B cell (primary cell): Measurements from ENCODE around the gene RAE1. TPM values are rescaled to one million over a fixed set of nuclear protein-coding genes. Genes with fewer than 3 reads are reported as not detected.

Experiments used
- ATAC-seq: fragments of 200-7000 bp; cut with Tn5 transposase; one replicate; pipeline ENCODE4 v1.10.0; 2021; ENCODE audit warnings: low read depth, mild to moderate bottlenecking, moderate number of reproducible peaks, moderate library complexity
- CTCF ChIA-PET: fragments of 350-600 bp; sonication (Branson Sonifier 250); formaldehyde crosslinking; loops from one replicate; lab custom pipeline; 2021; ENCODE audit warnings: antibody characterized with exemption, inconsistent platforms; lab: Charles Lee
- POLR2A ChIA-PET: fragments of 350-600 bp; sonication (Branson Sonifier 250); formaldehyde crosslinking; loops from one replicate; lab custom pipeline; 2021; ENCODE audit warnings: antibody characterized with exemption; lab: Charles Lee
- DNase-seq: peaks from one replicate; pipeline ENCODE4 v3.0.0; 2013
- H2AFZ ChIP-seq: 2 replicates; pipeline ENCODE4 v1.6.1; 2012; ENCODE audit warnings: mild to moderate bottlenecking, low read depth, low read length; ENCODE audit not compliant: insufficient read depth, poor library complexity, severe bottlenecking
- H3K27ac ChIP-seq, 2 donors: 1 replicate in 1 of 2; 2 replicates in 1 of 2; pipeline ENCODE4 v1.5.1; 2012 to 2013; ENCODE audit warnings: low read length in 2 of 2, mild to moderate bottlenecking in 2 of 2, moderate library complexity in 1 of 2
- H3K27me3 ChIP-seq, 4 experiments: fragments of 200-600 bp in 1 of 4; sonication (generic) in 1 of 4; replicated peaks in 1 of 4; 1 replicate in 2 of 4; 2 replicates in 2 of 4; pipeline versions ENCODE4 v1.6.1 to v1.7.0; 2013 to 2016; ENCODE audit warnings: low read length in 3 of 4, mild to moderate bottlenecking in 2 of 4, mixed read lengths in 1 of 4, moderate library complexity in 1 of 4; ENCODE audit not compliant: insufficient read depth in 4 of 4, control insufficient read depth in 3 of 4; ENCODE audit errors: control extremely low read depth in 1 of 4
- H3K36me3 ChIP-seq, 2 experiments: replicated peaks in 1 of 2; 1 replicate in 1 of 2; 2 replicates in 1 of 2; pipeline versions ENCODE4 v1.6.1 to v1.7.1; 2013; ENCODE audit warnings: low read length in 1 of 2; ENCODE audit not compliant: insufficient read depth in 2 of 2, control insufficient read depth in 1 of 2; ENCODE audit errors: control extremely low read depth in 1 of 2, extremely low read depth in 1 of 2
- H3K4me1 ChIP-seq, 2 donors: fragments of 200-600 bp in 1 of 2; sonication (generic) in 1 of 2; 1 replicate in 1 of 2; 2 replicates in 1 of 2; pipeline versions ENCODE4 v1.5.1 to v1.6.1; 2013 to 2017; ENCODE audit warnings: low read length in 2 of 2; ENCODE audit not compliant: control insufficient read depth in 2 of 2, insufficient read depth in 2 of 2
- H3K4me2 ChIP-seq: replicated peaks from 2 replicates; pipeline ENCODE3; 2012; ENCODE audit warnings: mild to moderate bottlenecking, low read depth, low read length; ENCODE audit not compliant: poor library complexity, severe bottlenecking
- H3K4me3 ChIP-seq, 5 experiments: fragments of 200-600 bp in 1 of 5; sonication (generic) in 1 of 5; 1 replicate in 3 of 5; 2 replicates in 2 of 5; pipeline versions ENCODE4 v1.5.1 to v1.7.0; 2011 to 2016; ENCODE audit warnings: low read length in 4 of 5, mild to moderate bottlenecking in 4 of 5, low read depth in 2 of 5, control low read depth in 1 of 5, moderate library complexity in 1 of 5; ENCODE audit not compliant: insufficient read depth in 1 of 5; ENCODE audit errors: control extremely low read depth in 1 of 5, extremely low read depth in 1 of 5
- H3K79me2 ChIP-seq: fragments of 200-600 bp; sonication (generic); one replicate; pipeline ENCODE4 v1.6.0; 2016; ENCODE audit warnings: low read length; ENCODE audit not compliant: control insufficient read depth, insufficient read depth
- H3K9ac ChIP-seq: fragments of 200-600 bp; sonication (generic); 2 replicates; pipeline ENCODE4 v1.6.1; 2017; ENCODE audit warnings: mild to moderate bottlenecking, low read length, moderate library complexity
- H3K9me3 ChIP-seq, 3 donors: one replicate each; pipeline versions ENCODE4 v1.6.1 to v1.7.1; 2013; ENCODE audit warnings: low read length in 2 of 3; ENCODE audit not compliant: control insufficient read depth in 2 of 3, insufficient read depth in 1 of 3; ENCODE audit errors: control extremely low read depth in 1 of 3
- H4K20me1 ChIP-seq: 2 replicates; pipeline ENCODE4 v1.6.0; 2012; ENCODE audit warnings: mild to moderate bottlenecking, low read length; ENCODE audit not compliant: insufficient read depth, control insufficient read depth, poor library complexity, severe bottlenecking
- H3K27ac Mint-ChIP-seq: one replicate; pipeline ENCODE4 v1.8.0; 2021; ENCODE audit warnings: mixed read lengths
- H3K27me3 Mint-ChIP-seq: one replicate; pipeline ENCODE4 v1.8.0; 2021; ENCODE audit warnings: mixed read lengths
- H3K4me1 Mint-ChIP-seq: one replicate; pipeline ENCODE4 v1.8.0; 2021; ENCODE audit warnings: mixed read lengths
- H3K4me3 Mint-ChIP-seq: one replicate; pipeline ENCODE4 v1.8.0; 2021; ENCODE audit warnings: mixed read lengths
- H3K9me3 Mint-ChIP-seq: one replicate; pipeline ENCODE4 v1.8.0; 2022; ENCODE audit warnings: mixed read lengths; ENCODE audit not compliant: insufficient read depth
- CTCF ChIP-seq: fragments of 200-600 bp; IDR thresholded peaks from one replicate; pipeline ENCODE4 v1.8.0; 2022; ENCODE audit warnings: antibody characterized with exemption, mild to moderate bottlenecking
- EZH2 ChIP-seq: IDR thresholded peaks from 2 replicates; pipeline ENCODE4 v1.6.1; 2012; ENCODE audit warnings: borderline replicate concordance, low read depth, mild to moderate bottlenecking, moderate library complexity, low read length; ENCODE audit not compliant: insufficient read depth, poor library complexity, severe bottlenecking
- WGBS: methylation state at CpG from one replicate; pipeline ENCODE4 v1.1.5; 2013; ENCODE audit warnings: missing lambda C conversion rate; ENCODE audit not compliant: insufficient coverage; 5-methylcytosine and 5-hydroxymethylcytosine counted together
- intact Hi-C: fragments of 100-400 bp; cut with micrococcal nuclease; formaldehyde crosslinking; loops from one replicate; pipeline ENCODE4 v1.10.0; 2022
- polyA plus RNA-seq: library from polyadenylated mRNA; depleted of rRNA; stranded (reverse); fragments of >200 nt; gene quantifications from 2 replicates; pipeline ENCODE4 v1.2.3, GENCODE V29; 2012
- total RNA-seq, 2 donors: library from RNA; stranded (reverse); fragments of 120-200 nt in 1 of 2; gene quantifications; 1 replicate in 1 of 2; 2 replicates in 1 of 2; pipeline versions ENCODE4 v1.2.3 to v1.2.4, GENCODE V29; 2013 to 2022

The RAE1 gene
- total and polyA plus RNA-seq, 2 donors (not counting 1 experiment from before 2014, with no cell fraction given) = 32.6 to 33.3 TPM

- Histone ChIP-seq H4K20me1 (no peaks in the 10 kb centered on the region), H2AFZ (no peak overlapping the region), H3K4me3 (no peak overlapping the region), H3K27ac (no peak overlapping the region), H3K4me2 (no peak overlapping the region), H3K79me2 (no peaks in the 10 kb centered on the region), H3K9me3 (no peaks in the 10 kb centered on the region), H3K27me3 (peaks cover 0 to 13% (median 5%) of the 10 kb centered on the region in 4 experiments), H3K9ac (no peak overlapping the region), H3K4me1 (no peaks in the 10 kb centered on the region), H3K36me3 (no peaks in the 10 kb centered on the region)
- 79% methylated on average over 3 of the region's 4 CpGs for WGBS
- Mint-ChIP-seq H3K27ac (no peak overlapping the region), H3K27me3 (peaks cover 55% of the 10 kb centered on the region), H3K4me1 (no peaks in the 10 kb centered on the region), H3K9me3 (no peaks in the 10 kb centered on the region), H3K4me3 (no peak overlapping the region)
- TF ChIP-seq CTCF = no peak
- no peak for TF ChIP-seq EZH2
- ATAC-seq = no peak
- intact Hi-C loops = no loop called here
- CTCF ChIA-PET = interaction anchor here (0.5 kb wide), 1 partner anchor 770 kb away, joined by 3 read pairs; no protein-coding TSS in a partner anchor
- POLR2A ChIA-PET = no interaction called here
- no peak for DNase-seq
Measured at GRCh38 chr20:57319584-57319983, 31.5 kb upstream of the RAE1 start.

- CTCF ChIA-PET = interaction anchor here (0.5 kb wide), 1 partner anchor 769 kb away, joined by 3 read pairs; no protein-coding TSS in a partner anchor
- no peak overlapping the region for H3K4me3 Mint-ChIP-seq
- Histone ChIP-seq H2AFZ (no peak overlapping the region), H3K36me3 (no peaks in the 10 kb centered on the region), H3K9me3 (no peaks in the 10 kb centered on the region), H3K27ac (no peak overlapping the region), H3K27me3 (peaks cover 0 to 14% (median 7%) of the 10 kb centered on the region in 4 experiments), H3K9ac (no peak overlapping the region), H4K20me1 (no peaks in the 10 kb centered on the region), H3K4me2 (no peak overlapping the region), H3K4me3 (no peak overlapping the region), H3K79me2 (no peaks in the 10 kb centered on the region), H3K4me1 (no peaks in the 10 kb centered on the region)
- POLR2A ChIA-PET = no interaction called here
- H3K9me3 Mint-ChIP-seq = no peaks in the 10 kb centered on the region
- DNase-seq (no peak), ATAC-seq (no peak)
- peaks cover 58% of the 10 kb centered on the region for H3K27me3 Mint-ChIP-seq
- 83% methylated on average over 1 of the region's 3 CpGs for WGBS
- no peak overlapping the region for H3K27ac Mint-ChIP-seq
- no peaks in the 10 kb centered on the region for H3K4me1 Mint-ChIP-seq
- no peak for TF ChIP-seq EZH2
- no peak for TF ChIP-seq CTCF
- intact Hi-C loops = no loop called here
Measured at GRCh38 chr20:57320358-57320757, 30.7 kb upstream of the RAE1 start.
